ENCODE data around the gene NLGN3. TPM values are rescaled to one million over a fixed set of nuclear protein-coding genes. Genes with fewer than 3 reads are reported as not detected.

The NLGN3 gene
- polyA plus RNA-seq, 1 donor = 3.8 TPM

DNA sequence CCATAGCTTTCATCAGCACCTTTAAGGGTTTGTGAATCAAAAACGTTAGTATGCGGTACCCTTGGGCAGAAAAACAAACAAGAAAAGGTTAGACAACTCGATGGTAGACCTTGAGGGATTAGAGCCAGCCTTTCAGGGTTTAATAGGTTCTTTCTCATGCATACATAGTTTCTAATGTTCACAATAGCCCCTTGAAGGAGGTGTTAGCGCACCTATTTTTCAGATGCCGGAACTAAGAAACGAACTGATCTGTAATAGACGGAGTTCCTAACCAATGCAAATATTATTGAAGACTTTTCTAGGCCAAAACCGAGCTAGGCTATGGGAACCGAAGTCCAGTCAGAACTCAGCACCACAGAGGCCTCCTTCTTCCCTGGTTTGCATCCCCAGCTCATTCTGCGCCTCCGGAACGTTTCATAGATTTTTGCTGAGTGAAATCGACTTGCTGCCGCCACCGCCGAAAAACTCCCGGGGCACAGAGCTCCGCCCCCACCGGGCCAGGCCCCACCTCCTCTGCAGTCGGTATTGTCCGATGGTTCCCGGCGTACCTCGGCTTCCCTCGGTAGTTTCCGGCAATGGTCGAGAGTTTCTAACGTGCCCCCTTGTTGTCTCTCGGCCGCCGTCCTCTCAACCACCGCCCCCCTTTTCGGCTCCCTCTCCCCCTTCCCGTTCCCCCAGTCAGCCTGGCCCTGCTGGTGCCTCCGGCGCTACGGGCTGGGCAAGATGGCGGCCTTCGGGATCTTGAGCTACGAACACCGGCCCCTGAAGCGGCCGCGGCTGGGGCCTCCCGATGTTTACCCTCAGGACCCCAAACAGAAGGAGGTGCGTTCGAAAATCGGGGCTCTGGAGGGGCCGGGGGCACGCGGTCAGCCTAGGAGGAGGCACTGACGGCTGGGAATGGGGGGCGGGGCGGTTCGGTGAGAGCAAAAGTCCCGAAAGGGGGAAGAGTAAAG lies 26.3 kb upstream of the NLGN3 start, which contains the start of gene MED12:
Gene MED12 (plus strand): TSS at position 565 of the 953 bp plus-strand sequence. CDS start 159 bp downstream, at position 724.
- peak; percentile 68 to 82 for DNase-seq
- H3K27me3 ChIP-seq (ENCODE audit: control insufficient read depth, insufficient read depth, low read length) = no peaks in the 10 kb centered on the region
- peak within 1 kb of the TSS; percentile 77 for H3K27ac ChIP-seq (ENCODE audit: low read length)
- peak within 1 kb of the TSS; percentile 81 for H3K4me3 ChIP-seq (ENCODE audit: low read length)
- WGBS (ENCODE audit: insufficient coverage, low lambda C conversion rate) = no CpG with 5 or more reads among the region's 56 CpGs
- peaks cover 29% of the 10 kb centered on the region for H3K36me3 ChIP-seq (ENCODE audit: control insufficient read depth, insufficient read depth, low read length)
- no peaks in the 10 kb centered on the region for H3K9me3 ChIP-seq (ENCODE audit: control insufficient read depth, low read depth, low read length)
- H3K4me1 ChIP-seq (ENCODE audit: control insufficient read depth, insufficient read depth, low read length) = peaks cover 6% of the 10 kb centered on the region

DNA sequence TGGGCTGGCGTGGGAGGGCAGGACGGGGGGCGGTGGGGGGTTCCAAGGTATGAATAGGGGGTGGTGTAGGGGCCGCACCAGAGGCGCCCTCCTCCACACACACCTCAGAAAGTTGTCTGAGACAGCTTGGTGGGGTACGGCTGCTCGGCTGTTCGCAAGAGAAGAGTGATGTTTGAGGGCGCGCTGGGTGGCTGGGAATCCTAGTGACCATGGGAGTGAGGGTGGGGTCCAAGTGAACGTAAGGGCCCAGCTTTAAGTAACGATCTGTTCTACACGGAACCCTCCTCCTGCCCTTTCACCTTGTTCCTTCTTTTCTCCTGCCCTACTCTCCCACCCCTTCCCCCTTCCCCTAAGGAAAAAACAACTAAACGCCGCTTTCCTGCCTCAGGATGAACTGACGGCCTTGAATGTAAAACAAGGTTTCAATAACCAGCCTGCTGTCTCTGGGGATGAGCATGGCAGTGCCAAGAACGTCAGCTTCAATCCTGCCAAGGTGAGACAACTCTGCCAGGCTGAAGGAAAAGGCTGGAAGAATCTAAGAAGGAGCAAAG lies 25.6 kb upstream of the NLGN3 start:
- Histone ChIP-seq H3K27ac (ENCODE audit: low read length) (no peak overlapping the region), H3K36me3 (ENCODE audit: control insufficient read depth, insufficient read depth, low read length) (peaks cover 36% of the 10 kb centered on the region), H3K4me3 (ENCODE audit: low read length) (peak overlapping the region; percentile 81), H3K9me3 (ENCODE audit: control insufficient read depth, low read depth, low read length) (no peaks in the 10 kb centered on the region), H3K4me1 (ENCODE audit: control insufficient read depth, insufficient read depth, low read length) (peaks cover 6% of the 10 kb centered on the region), H3K27me3 (ENCODE audit: control insufficient read depth, insufficient read depth, low read length) (no peaks in the 10 kb centered on the region)
- no CpG with 5 or more reads among the region's 17 CpGs for WGBS (ENCODE audit: insufficient coverage, low lambda C conversion rate)
- DNase-seq = no peak

DNA sequence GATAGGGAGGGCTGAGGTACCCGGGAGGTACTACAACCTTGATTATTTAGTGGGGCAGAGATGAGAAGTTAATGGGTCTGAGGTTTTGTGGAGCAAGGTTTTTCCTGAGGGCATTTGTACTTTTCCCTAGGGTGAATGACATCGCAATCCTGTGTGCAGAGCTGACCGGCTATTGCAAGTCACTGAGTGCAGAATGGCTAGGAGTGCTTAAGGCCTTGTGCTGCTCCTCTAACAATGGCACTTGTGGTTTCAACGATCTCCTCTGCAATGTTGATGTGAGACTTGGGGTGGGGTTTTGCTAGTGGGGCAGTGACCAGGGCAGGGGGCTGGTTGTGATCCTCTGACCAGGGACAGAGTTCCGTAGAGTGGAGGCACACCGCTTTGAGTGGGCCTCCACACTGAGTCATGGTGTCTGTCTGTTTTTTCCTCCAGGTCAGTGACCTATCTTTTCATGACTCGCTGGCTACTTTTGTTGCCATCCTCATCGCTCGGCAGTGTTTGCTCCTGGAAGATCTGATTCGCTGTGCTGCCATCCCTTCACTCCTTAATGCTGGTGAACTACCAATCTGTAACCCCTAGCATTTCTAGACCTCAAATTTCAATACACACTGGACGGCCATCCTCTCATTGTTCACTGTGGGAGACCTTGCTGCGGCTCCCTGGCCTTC lies 16.3 kb upstream of the NLGN3 start:
- WGBS (ENCODE audit: insufficient coverage, low lambda C conversion rate) = no CpG with 5 or more reads among the region's 12 CpGs
- Histone ChIP-seq H3K27ac (ENCODE audit: low read length) (no peak overlapping the region), H3K9me3 (ENCODE audit: control insufficient read depth, low read depth, low read length) (no peaks in the 10 kb centered on the region), H3K27me3 (ENCODE audit: control insufficient read depth, insufficient read depth, low read length) (no peaks in the 10 kb centered on the region), H3K4me1 (ENCODE audit: control insufficient read depth, insufficient read depth, low read length) (no peaks in the 10 kb centered on the region), H3K36me3 (ENCODE audit: control insufficient read depth, insufficient read depth, low read length) (peaks cover 69% of the 10 kb centered on the region), H3K4me3 (ENCODE audit: low read length) (no peak overlapping the region)
- no peak for DNase-seq

DNA sequence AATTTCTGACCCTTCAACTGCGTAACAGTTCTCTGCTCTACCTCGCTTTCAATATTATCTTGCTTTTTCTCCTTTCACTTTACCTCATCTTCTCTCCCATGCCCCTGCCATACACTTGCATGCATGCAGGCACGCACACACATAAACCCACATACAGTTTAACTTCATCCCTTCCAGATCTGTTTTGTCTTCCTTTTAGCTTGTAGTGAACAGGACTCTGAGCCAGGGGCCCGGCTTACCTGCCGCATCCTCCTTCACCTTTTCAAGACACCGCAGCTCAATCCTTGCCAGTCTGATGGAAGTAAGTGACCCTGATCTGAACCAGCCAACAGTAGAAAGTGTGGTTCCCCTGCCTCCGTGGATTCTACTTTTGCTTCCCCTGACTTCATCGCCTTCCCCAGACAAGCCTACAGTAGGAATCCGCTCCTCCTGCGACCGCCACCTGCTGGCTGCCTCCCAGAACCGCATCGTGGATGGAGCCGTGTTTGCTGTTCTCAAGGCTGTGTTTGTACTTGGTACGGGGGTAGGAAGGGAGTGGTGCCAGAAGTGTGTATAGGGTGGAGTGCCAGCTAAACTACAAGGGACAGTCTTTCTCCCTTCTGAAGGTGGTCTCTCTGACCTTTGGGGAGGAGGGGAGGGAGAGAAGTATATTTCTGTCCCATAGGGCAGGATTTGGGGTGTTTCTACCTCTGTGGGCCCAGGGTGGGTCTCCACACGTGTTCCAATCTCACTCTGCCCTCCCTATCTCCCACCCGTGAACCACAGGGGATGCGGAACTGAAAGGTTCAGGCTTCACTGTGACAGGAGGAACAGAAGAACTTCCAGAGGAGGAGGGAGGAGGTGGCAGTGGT lies 15.5 kb upstream of the NLGN3 start:
- no peaks in the 10 kb centered on the region for H3K9me3 ChIP-seq (ENCODE audit: control insufficient read depth, low read depth, low read length)
- peak; percentile 42 to 57 for DNase-seq
- WGBS (ENCODE audit: insufficient coverage, low lambda C conversion rate) = 92% methylated on average over 2 of the region's 18 CpGs
- H3K4me1 ChIP-seq (ENCODE audit: control insufficient read depth, insufficient read depth, low read length) = no peaks in the 10 kb centered on the region
- no peak overlapping the region for H3K27ac ChIP-seq (ENCODE audit: low read length)
- H3K4me3 ChIP-seq (ENCODE audit: low read length) = no peak overlapping the region
- peaks cover 66% of the 10 kb centered on the region for H3K36me3 ChIP-seq (ENCODE audit: control insufficient read depth, insufficient read depth, low read length)
- no peaks in the 10 kb centered on the region for H3K27me3 ChIP-seq (ENCODE audit: control insufficient read depth, insufficient read depth, low read length)

DNA sequence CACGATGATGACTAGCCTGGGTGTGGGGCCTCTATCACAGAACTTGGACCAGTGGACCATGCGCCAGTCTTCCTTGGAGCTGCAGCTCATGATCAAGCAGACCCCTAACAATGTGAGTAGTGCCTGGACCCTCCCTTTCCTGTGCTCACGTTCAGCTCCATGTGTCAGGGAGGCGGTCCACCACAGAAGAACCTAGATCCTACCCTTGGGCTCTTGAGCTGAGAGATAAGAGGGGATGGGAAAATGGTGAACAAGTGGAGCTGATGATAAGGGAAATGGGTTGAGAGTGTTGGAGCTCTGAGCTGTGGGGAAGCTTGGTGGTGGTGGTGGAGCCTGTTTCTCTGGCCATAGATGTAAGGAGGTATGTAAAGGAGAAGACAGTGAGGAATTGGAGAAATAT lies 13.1 kb upstream of the NLGN3 start:
- H3K36me3 ChIP-seq (ENCODE audit: control insufficient read depth, insufficient read depth, low read length) = peaks cover 67% of the 10 kb centered on the region
- DNase-seq = no peak

DNA sequence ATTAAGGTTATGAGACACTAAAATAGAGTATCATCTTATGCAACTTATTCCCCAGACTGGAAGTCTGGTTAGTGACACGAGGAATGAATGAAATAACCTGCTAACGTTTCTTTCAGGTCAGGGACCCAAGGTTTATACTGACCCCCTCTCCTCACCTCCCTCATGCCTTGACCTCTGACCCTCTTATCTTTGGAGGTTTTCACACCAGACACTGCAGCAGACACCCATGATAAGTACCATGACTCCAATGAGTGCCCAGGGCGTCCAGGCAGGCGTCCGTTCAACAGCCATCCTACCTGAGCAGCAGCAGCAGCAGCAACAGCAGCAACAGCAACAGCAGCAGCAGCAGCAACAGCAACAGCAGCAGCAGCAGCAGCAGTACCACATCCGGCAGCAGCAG lies 4.2 kb upstream of the NLGN3 start:
- DNase-seq = no peak
- Histone ChIP-seq H3K27ac (ENCODE audit: low read length) (no peak overlapping the region), H3K36me3 (ENCODE audit: control insufficient read depth, insufficient read depth, low read length) (peaks cover 46% of the 10 kb centered on the region), H3K4me1 (ENCODE audit: control insufficient read depth, insufficient read depth, low read length) (peaks cover 2% of the 10 kb centered on the region), H3K27me3 (ENCODE audit: control insufficient read depth, insufficient read depth, low read length) (no peaks in the 10 kb centered on the region), H3K4me3 (ENCODE audit: low read length) (no peak overlapping the region), H3K9me3 (ENCODE audit: control insufficient read depth, low read depth, low read length) (no peaks in the 10 kb centered on the region)
- no CpG with 5 or more reads among the region's 6 CpGs for WGBS (ENCODE audit: insufficient coverage, low lambda C conversion rate)

More for the DNA sequence above, 13.1 kb upstream of the NLGN3 start:
- WGBS (ENCODE audit: insufficient coverage, low lambda C conversion rate) = no CpG with 5 or more reads among the region's 4 CpGs
- no peak overlapping the region for H3K4me3 ChIP-seq (ENCODE audit: low read length)
- no peak overlapping the region for H3K27ac ChIP-seq (ENCODE audit: low read length)
- no peaks in the 10 kb centered on the region for H3K4me1 ChIP-seq (ENCODE audit: control insufficient read depth, insufficient read depth, low read length)
- no peaks in the 10 kb centered on the region for H3K27me3 ChIP-seq (ENCODE audit: control insufficient read depth, insufficient read depth, low read length)
- no peaks in the 10 kb centered on the region for H3K9me3 ChIP-seq (ENCODE audit: control insufficient read depth, low read depth, low read length)

GRCh38 chrX:71143508-71143907 lies 1.1 kb upstream of the NLGN3 start:
- Histone ChIP-seq H3K27me3 (ENCODE audit: control insufficient read depth, insufficient read depth, low read length) (no peaks in the 10 kb centered on the region), H3K27ac (ENCODE audit: low read length) (no peak overlapping the region), H3K36me3 (ENCODE audit: control insufficient read depth, insufficient read depth, low read length) (peaks cover 26% of the 10 kb centered on the region), H3K4me3 (ENCODE audit: low read length) (no peak overlapping the region), H3K4me1 (ENCODE audit: control insufficient read depth, insufficient read depth, low read length) (peaks cover 4% of the 10 kb centered on the region), H3K9me3 (ENCODE audit: control insufficient read depth, low read depth, low read length) (no peaks in the 10 kb centered on the region)
- no peak for DNase-seq
- WGBS (ENCODE audit: insufficient coverage, low lambda C conversion rate) = no CpG with 5 or more reads among the region's 6 CpGs

- H3K27me3 ChIP-seq (ENCODE audit: control insufficient read depth, insufficient read depth, low read length) = no peaks in the 10 kb centered on the region
- WGBS (ENCODE audit: insufficient coverage, low lambda C conversion rate) = no CpG with 5 or more reads among the region's 28 CpGs
- no peaks in the 10 kb centered on the region for H3K9me3 ChIP-seq (ENCODE audit: control insufficient read depth, low read depth, low read length)
- peaks cover 4% of the 10 kb centered on the region for H3K4me1 ChIP-seq (ENCODE audit: control insufficient read depth, insufficient read depth, low read length)
- no peak overlapping the region for H3K27ac ChIP-seq (ENCODE audit: low read length)
- DNase-seq = no peak
- no peaks in the 10 kb centered on the region for H3K36me3 ChIP-seq (ENCODE audit: control insufficient read depth, insufficient read depth, low read length)
- H3K4me3 ChIP-seq (ENCODE audit: low read length) = no peak overlapping the region
Observed at GRCh38 chrX:71147496-71148277, 3.0 kb downstream of the NLGN3 start.

- H3K9me3 ChIP-seq (ENCODE audit: control insufficient read depth, low read depth, low read length) = no peaks in the 10 kb centered on the region
- H3K27ac ChIP-seq (ENCODE audit: low read length) = no peak overlapping the region
- DNase-seq = no peak
- no peak overlapping the region for H3K4me3 ChIP-seq (ENCODE audit: low read length)
- peaks cover 4% of the 10 kb centered on the region for H3K4me1 ChIP-seq (ENCODE audit: control insufficient read depth, insufficient read depth, low read length)
- no peaks in the 10 kb centered on the region for H3K27me3 ChIP-seq (ENCODE audit: control insufficient read depth, insufficient read depth, low read length)
- no CpG with 5 or more reads among the region's 8 CpGs for WGBS (ENCODE audit: insufficient coverage, low lambda C conversion rate)
- H3K36me3 ChIP-seq (ENCODE audit: control insufficient read depth, insufficient read depth, low read length) = no peaks in the 10 kb centered on the region
Observed at GRCh38 chrX:71148278-71148663, 3.6 kb downstream of the NLGN3 start.
